HG02943 (cell line): ENCODE results near the gene TAC3.

Experiments
- ATAC-seq: cut with Tn5 transposase; IDR thresholded peaks from one replicate; pipeline ENCODE4 v1.9.1; 2021; ENCODE audit warnings: mild to moderate bottlenecking, low read depth, moderate library complexity; ENCODE audit not compliant: unreplicated experiment

Gene TAC3

GRCh38 chr12:57006809-57007475 lies 9.4 kb downstream of the TAC3 start:
- ATAC-seq: no peak

GRCh38 chr12:57005980-57006808 lies 10.1 kb downstream of the TAC3 start, which contains the start of gene ZBTB39:
Gene ZBTB39 (minus strand): TSS chr12:57006546. CDS start chr12:57004917, 1,629 bp downstream.
- ATAC-seq: no peak

GRCh38 chr12:57004651-57005050 lies 11.7 kb downstream of the TAC3 start:
- ATAC-seq: no peak

- ATAC-seq: no peak
Measured at GRCh38 chr12:57003395-57003794, 12.9 kb downstream of the TAC3 start.

- ATAC-seq: no peak
Measured at GRCh38 chr12:57001448-57001906, 14.9 kb downstream of the TAC3 start.

- no peak for ATAC-seq
Measured at GRCh38 chr12:57000393-57000792, 15.9 kb downstream of the TAC3 start.

- no peak for ATAC-seq
Measured at GRCh38 chr12:56999456-56999855, 16.9 kb downstream of the TAC3 start.

- ATAC-seq: no peak
Measured at GRCh38 chr12:56998981-56999380, 17.3 kb downstream of the TAC3 start.

GRCh38 chr12:56998316-56998715 lies 18.0 kb downstream of the TAC3 start:
- no peak for ATAC-seq

- ATAC-seq: no peak
Measured at GRCh38 chr12:56996793-56997545, 19.4 kb downstream of the TAC3 start.

GRCh38 chr12:56995930-56996496 lies 20.3 kb downstream of the TAC3 start:
- ATAC-seq: no peak

GRCh38 chr12:56995201-56995929 lies 21.0 kb downstream of the TAC3 start:
- ATAC-seq: no peak

- no peak for ATAC-seq
Measured at GRCh38 chr12:56994231-56994746, 22.0 kb downstream of the TAC3 start.

GRCh38 chr12:56993346-56993745 lies 23.0 kb downstream of the TAC3 start:
- ATAC-seq: no peak

- ATAC-seq: no peak
Measured at GRCh38 chr12:56991319-56992246, 24.7 kb downstream of the TAC3 start.

GRCh38 chr12:56990648-56991318 lies 25.5 kb downstream of the TAC3 start:
- no peak for ATAC-seq

GRCh38 chr12:56989861-56990610 lies 26.3 kb downstream of the TAC3 start:
- ATAC-seq: no peak
